Subcutaneous adipose tissue (tissue), 4 donors: ENCODE results near the gene CDH23. TPM values are rescaled to one million over a fixed set of nuclear protein-coding genes. Genes with fewer than 3 reads are reported as not detected.

Experiments
- CTCF ChIP-seq: fragments of 450-650 bp; IDR thresholded peaks from one replicate; pipeline ENCODE4 v1.5.1; 2016; ENCODE audit warnings: low read depth, mild to moderate bottlenecking, control low read depth, antibody characterized with exemption, moderate library complexity
- total RNA-seq, 4 donors: library from RNA; depleted of rRNA; stranded (reverse); fragments of >200 nt; gene quantifications; one replicate each; pipeline ENCODE4 v1.1.0, GENCODE V29; 2016

Gene CDH23
- total RNA-seq, 4 donors from 2014 or later, result 14.3 to 74.8 (median 24.1) TPM

GRCh38 chr10:71473671-71474599 is 77.2 kb downstream of the CDH23 start:
- no peak for TF ChIP-seq CTCF

GRCh38 chr10:71474702-71475242 is 78.1 kb downstream of the CDH23 start:
- no peak for TF ChIP-seq CTCF

GRCh38 chr10:71475243-71475871 is 78.6 kb downstream of the CDH23 start:
- TF ChIP-seq CTCF, result no peak

- TF ChIP-seq CTCF, result no peak
Observed at GRCh38 chr10:71476228-71477011, 79.7 kb downstream of the CDH23 start.

- no peak for TF ChIP-seq CTCF
Observed at GRCh38 chr10:71478173-71478572, 81.5 kb downstream of the CDH23 start.

GRCh38 chr10:71478813-71479365 is 82.2 kb downstream of the CDH23 start:
- TF ChIP-seq CTCF, result no peak
